GM21526 (cell line): ENCODE measurements around the gene FOSB.
A peak's percentile ranks its signal among the peaks of the same experiment; 100 is the strongest.

ENCODE experiments used
- ATAC-seq: cut with Tn5 transposase; IDR thresholded peaks from one replicate; pipeline ENCODE4 v1.9.1; 2021; ENCODE audit warnings: moderate library complexity; ENCODE audit not compliant: unreplicated experiment, low FRiP score

The FOSB gene

GRCh38 chr19:45517238-45517637 lies 49.4 kb downstream of the FOSB start:
- no peak for ATAC-seq

GRCh38 chr19:45517641-45518468 lies 50.1 kb downstream of the FOSB start:
- ATAC-seq = no peak

- no peak for ATAC-seq
Observed at GRCh38 chr19:45518469-45518826, 50.7 kb downstream of the FOSB start.

GRCh38 chr19:45522010-45522941 lies 54.5 kb downstream of the FOSB start:
- no peak for ATAC-seq

- peak; percentile 61 for ATAC-seq
Observed at GRCh38 chr19:45523642-45524256, 56.0 kb downstream of the FOSB start.

- ATAC-seq = no peak
Observed at GRCh38 chr19:45524575-45525129, 56.9 kb downstream of the FOSB start.
